Breast epithelium (tissue), 4 donors: ENCODE results near the gene ARID4B. TPM values are rescaled to one million over a fixed set of nuclear protein-coding genes. Genes with fewer than 3 reads are reported as not detected.

Experiments used
- DNase-seq, 2 donors: peaks; one replicate each; pipeline ENCODE4 v3.0.0-alpha.2; 2019; ENCODE audit warnings: low spot score in 2 of 2
- H3K27ac ChIP-seq, 2 donors: fragments of 200-600 bp; sonication (generic) in 1 of 2; one replicate each; pipeline ENCODE4 v1.5.1; 2016 to 2019; ENCODE audit warnings: mild to moderate bottlenecking in 1 of 2
- H3K27me3 ChIP-seq, 2 donors: fragments of 200-600 bp; sonication (generic) in 1 of 2; one replicate each; pipeline versions ENCODE4 v1.5.1 to v1.6.0; 2017 to 2019; ENCODE audit warnings: control low read depth in 1 of 2, mild to moderate bottlenecking in 1 of 2
- H3K36me3 ChIP-seq: fragments of 200-600 bp; one replicate; pipeline ENCODE4 v1.5.1; 2019
- H3K4me1 ChIP-seq, 2 donors: fragments of 200-600 bp; sonication (generic); one replicate each; pipeline ENCODE4 v1.5.1; 2016 to 2019; ENCODE audit warnings: control low read depth in 1 of 2
- H3K4me3 ChIP-seq, 3 donors: fragments of 200-600 bp; sonication (generic); 1 replicate in 2 of 3; 2 replicates in 1 of 3; pipeline ENCODE4 v1.5.1; 2016 to 2019; ENCODE audit warnings: mild to moderate bottlenecking in 3 of 3, moderate library complexity in 2 of 3
- H3K9me3 ChIP-seq, 2 donors: fragments of 200-600 bp; sonication (generic) in 1 of 2; one replicate each; pipeline ENCODE4 v1.5.1; 2016 to 2019; ENCODE audit warnings: control low read depth in 1 of 2
- CTCF ChIP-seq, 3 donors: fragments of 450-650 bp; IDR thresholded peaks; one replicate each; pipeline ENCODE4 v1.5.1; 2016 to 2017; ENCODE audit warnings: antibody characterized with exemption in 3 of 3, mild to moderate bottlenecking in 3 of 3, moderate library complexity in 3 of 3
- POLR2A ChIP-seq: fragments of 450-650 bp; IDR thresholded peaks from one replicate; pipeline ENCODE4 v1.6.1; 2016; ENCODE audit warnings: antibody characterized with exemption, mild to moderate bottlenecking, moderate library complexity
- POLR2AphosphoS5 ChIP-seq, 3 donors: sonication (generic); formaldehyde crosslinking; IDR thresholded peaks; one replicate each; pipeline ENCODE4 v1.6.1; 2017; ENCODE audit warnings: antibody characterized with exemption in 3 of 3
- intact Hi-C: fragments of 100-400 bp; cut with DNase I; formaldehyde crosslinking; loops from one replicate; pipeline ENCODE4 v1.15.1; 2023; ENCODE audit warnings: low total_unique reads
- total RNA-seq, 3 donors: library from RNA; depleted of rRNA; stranded (reverse); fragments of >200 nt; gene quantifications; one replicate each; pipeline ENCODE4 v1.1.0, GENCODE V29; 2016

Gene ARID4B
- total RNA-seq, 3 donors from 2014 or later, result 34.4 to 91.6 (median 76.7) TPM

GRCh38 chr1:235325139-235325538 lies 2.8 kb downstream of the ARID4B start:
- TF ChIP-seq POLR2A (no peak), CTCF (IDR thresholded peaks at IDR 0.05) (no peak), POLR2AphosphoS5 (IDR thresholded peaks at IDR 0.05) (no peak)
- no peaks in the 10 kb centered on the region for H3K36me3 ChIP-seq
- no peak for DNase-seq
- H3K9me3 ChIP-seq, result no peaks in the 10 kb centered on the region
- peak overlapping the region in 1 of 2 donors; percentile 14 for H3K27ac ChIP-seq
- H3K27me3 ChIP-seq, result no peaks in the 10 kb centered on the region
- H3K4me1 ChIP-seq, result peaks cover 0 to 8% of the 10 kb centered on the region in 2 donors
- intact Hi-C loops, result no loop called here
- peak overlapping the region in 1 of 3 donors; percentile 98 for H3K4me3 ChIP-seq

- intact Hi-C loops, result no loop called here
- H3K4me1 ChIP-seq, result peaks cover 0 to 8% of the 10 kb centered on the region in 2 donors
These were observed 3.7 kb downstream of the ARID4B start for GRCh38 chr1:235324296-235324695.

GRCh38 chr1:235320521-235321179 lies 7.3 kb downstream of the ARID4B start:
- DNase-seq, result no peak
- no peak overlapping the region for H3K4me3 ChIP-seq
- TF ChIP-seq CTCF (IDR thresholded peaks at IDR 0.05) (no peak), POLR2A (no peak), POLR2AphosphoS5 (IDR thresholded peaks at IDR 0.05) (no peak)
- no peaks in the 10 kb centered on the region for H3K36me3 ChIP-seq
- H3K9me3 ChIP-seq, result no peaks in the 10 kb centered on the region
- no peaks in the 10 kb centered on the region for H3K27me3 ChIP-seq
- no peak overlapping the region for H3K27ac ChIP-seq
- H3K4me1 ChIP-seq, result peaks cover 0 to 8% of the 10 kb centered on the region in 2 donors
- intact Hi-C loops, result no loop called here

More at GRCh38 chr1:235324296-235324695, 3.7 kb downstream of the ARID4B start:
- H3K27ac ChIP-seq, result no peak overlapping the region
- no peak for DNase-seq
- no peaks in the 10 kb centered on the region for H3K9me3 ChIP-seq
- H3K36me3 ChIP-seq, result no peaks in the 10 kb centered on the region
- TF ChIP-seq POLR2AphosphoS5 (IDR thresholded peaks at IDR 0.05) (no peak), POLR2A (no peak), CTCF (IDR thresholded peaks at IDR 0.05) (no peak)
- H3K27me3 ChIP-seq, result no peaks in the 10 kb centered on the region
- H3K4me3 ChIP-seq, result no peak overlapping the region

GRCh38 chr1:235319255-235319654 lies 8.7 kb downstream of the ARID4B start:
- no peak for DNase-seq
- intact Hi-C loops, result no loop called here
- Histone ChIP-seq H3K27me3 (no peaks in the 10 kb centered on the region), H3K4me3 (no peak overlapping the region), H3K36me3 (no peaks in the 10 kb centered on the region), H3K4me1 (peaks cover 0 to 6% of the 10 kb centered on the region in 2 donors), H3K9me3 (no peaks in the 10 kb centered on the region), H3K27ac (no peak overlapping the region)
- no peak for TF ChIP-seq POLR2AphosphoS5 (IDR thresholded peaks at IDR 0.05)
- no peak for TF ChIP-seq CTCF (IDR thresholded peaks at IDR 0.05)
- no peak for TF ChIP-seq POLR2A

GRCh38 chr1:235317168-235317567 lies 10.8 kb downstream of the ARID4B start:
- Histone ChIP-seq H3K9me3 (no peaks in the 10 kb centered on the region), H3K27ac (no peak overlapping the region), H3K27me3 (no peaks in the 10 kb centered on the region), H3K36me3 (no peaks in the 10 kb centered on the region), H3K4me3 (no peak overlapping the region), H3K4me1 (peaks cover 0 to 8% of the 10 kb centered on the region in 2 donors)
- intact Hi-C loops, result no loop called here
- no peak for DNase-seq
- TF ChIP-seq POLR2A (no peak), CTCF (IDR thresholded peaks at IDR 0.05) (no peak), POLR2AphosphoS5 (IDR thresholded peaks at IDR 0.05) (no peak)
